Measurements from ENCODE around the gene MPV17L2. TPM values are rescaled to one million over a fixed set of nuclear protein-coding genes. Genes with fewer than 3 reads are reported as not detected.
A peak's percentile ranks its signal among the peaks of the same experiment; 100 is the strongest.
"Not testable (repeated sequence)": the region's sequence is repeated elsewhere in the genome, so short reads cannot be mapped to it uniquely, and the experiment has no call there.

MPV17L2 gene
- polyA plus RNA-seq, 4 donors = 6.0 to 25.9 (median 17.2) TPM

GRCh38 chr19:18208098-18208951, 15.3 kb downstream of the MPV17L2 start:
- H3K27ac ChIP-seq (ENCODE audit: low read depth in 1 of 3, low read length in 2 of 3) = no peak overlapping the region
- H3K4me1 ChIP-seq (ENCODE audit: control insufficient read depth in 3 of 3, insufficient read depth in 2 of 3, low read depth in 1 of 3, low read length in 2 of 3) = peaks cover 0 to 13% (median 4%) of the 10 kb centered on the region in 3 donors
- no peak overlapping the region for H3K4me3 ChIP-seq (ENCODE audit: low read depth in 1 of 3, low read length in 3 of 3)
- no peaks in the 10 kb centered on the region for H3K9me3 ChIP-seq (ENCODE audit: control insufficient read depth in 2 of 2, insufficient read depth in 1 of 2, low read depth in 1 of 2, low read length in 1 of 2)
- DNase-seq (peak; percentile 23 to 43), FAIRE-seq (no peak)
- peaks cover 0 to 13% (median 0%) of the 10 kb centered on the region in 3 donors for H3K27me3 ChIP-seq (ENCODE audit: control insufficient read depth in 3 of 3, insufficient read depth in 3 of 3, low read length in 3 of 3)
- 13 to 17% (median 16%) methylated on average over 32 of the region's 32 CpGs for WGBS, 3 donors
- H3K36me3 ChIP-seq (ENCODE audit: control insufficient read depth in 3 of 3, insufficient read depth in 2 of 3, low read depth in 1 of 3, low read length in 3 of 3) = no peaks in the 10 kb centered on the region

GRCh38 chr19:18209912-18210311, 16.9 kb downstream of the MPV17L2 start:
- H3K36me3 ChIP-seq (ENCODE audit: control insufficient read depth in 3 of 3, insufficient read depth in 2 of 3, low read depth in 1 of 3, low read length in 3 of 3); DNase-seq; H3K4me3 ChIP-seq (ENCODE audit: low read depth in 1 of 3, low read length in 3 of 3); H3K4me1 ChIP-seq (ENCODE audit: control insufficient read depth in 3 of 3, insufficient read depth in 2 of 3, low read depth in 1 of 3, low read length in 2 of 3); H3K9me3 ChIP-seq (ENCODE audit: control insufficient read depth in 2 of 2, insufficient read depth in 1 of 2, low read depth in 1 of 2, low read length in 1 of 2); H3K27ac ChIP-seq (ENCODE audit: low read depth in 1 of 3, low read length in 2 of 3); FAIRE-seq: not testable (repeated sequence)
- 79 to 85% (median 81%) methylated on average over 4 to 5 of the region's 5 CpGs for WGBS, 3 donors
- peaks cover 0 to 13% (median 0%) of the 10 kb centered on the region in 3 donors for H3K27me3 ChIP-seq (ENCODE audit: control insufficient read depth in 3 of 3, insufficient read depth in 3 of 3, low read length in 3 of 3)

- 81 to 87% (median 83%) methylated on average over 14 of the region's 14 CpGs for WGBS, 3 donors
- Histone ChIP-seq H3K36me3 (ENCODE audit: control insufficient read depth in 3 of 3, insufficient read depth in 2 of 3, low read depth in 1 of 3, low read length in 3 of 3) (no peaks in the 10 kb centered on the region), H3K27me3 (ENCODE audit: control insufficient read depth in 3 of 3, insufficient read depth in 3 of 3, low read length in 3 of 3) (peaks cover 0 to 13% (median 0%) of the 10 kb centered on the region in 3 donors), H3K27ac (ENCODE audit: low read depth in 1 of 3, low read length in 2 of 3) (no peak overlapping the region), H3K4me1 (ENCODE audit: control insufficient read depth in 3 of 3, insufficient read depth in 2 of 3, low read depth in 1 of 3, low read length in 2 of 3) (no peaks in the 10 kb centered on the region), H3K4me3 (ENCODE audit: low read depth in 1 of 3, low read length in 3 of 3) (no peak overlapping the region), H3K9me3 (ENCODE audit: control insufficient read depth in 2 of 2, insufficient read depth in 1 of 2, low read depth in 1 of 2, low read length in 1 of 2) (no peaks in the 10 kb centered on the region)
- no peak for DNase-seq
- no peak for FAIRE-seq
Measured at GRCh38 chr19:18211683-18212082, 18.7 kb downstream of the MPV17L2 start.

GRCh38 chr19:18214779-18215433, 21.9 kb downstream of the MPV17L2 start:
- Histone ChIP-seq H3K27me3 (ENCODE audit: control insufficient read depth in 3 of 3, insufficient read depth in 3 of 3, low read length in 3 of 3) (peaks cover 0 to 9% (median 0%) of the 10 kb centered on the region in 3 donors), H3K36me3 (ENCODE audit: control insufficient read depth in 3 of 3, insufficient read depth in 2 of 3, low read depth in 1 of 3, low read length in 3 of 3) (no peaks in the 10 kb centered on the region), H3K4me1 (ENCODE audit: control insufficient read depth in 3 of 3, insufficient read depth in 2 of 3, low read depth in 1 of 3, low read length in 2 of 3) (no peaks in the 10 kb centered on the region), H3K4me3 (ENCODE audit: low read depth in 1 of 3, low read length in 3 of 3) (no peak overlapping the region), H3K27ac (ENCODE audit: low read depth in 1 of 3, low read length in 2 of 3) (no peak overlapping the region), H3K9me3 (ENCODE audit: control insufficient read depth in 2 of 2, insufficient read depth in 1 of 2, low read depth in 1 of 2, low read length in 1 of 2) (peaks cover 0 to 3% of the 10 kb centered on the region in 2 donors)
- no peak for FAIRE-seq
- WGBS, 3 donors = 46 to 67% (median 53%) methylated on average over 7 of the region's 7 CpGs
- DNase-seq = no peak

- WGBS, 3 donors = 95 to 97% (median 96%) methylated on average over 8 of the region's 8 CpGs
Measured at GRCh38 chr19:18216789-18217188, 23.8 kb downstream of the MPV17L2 start.

GRCh38 chr19:18218159-18218558, 25.1 kb downstream of the MPV17L2 start:
- peaks cover 0 to 5% (median 0%) of the 10 kb centered on the region in 3 donors for H3K4me1 ChIP-seq (ENCODE audit: control insufficient read depth in 3 of 3, insufficient read depth in 2 of 3, low read depth in 1 of 3, low read length in 2 of 3)
- DNase-seq = no peak
- no peaks in the 10 kb centered on the region for H3K36me3 ChIP-seq (ENCODE audit: control insufficient read depth in 3 of 3, insufficient read depth in 2 of 3, low read depth in 1 of 3, low read length in 3 of 3)
- FAIRE-seq = no peak
- no peak overlapping the region for H3K27ac ChIP-seq (ENCODE audit: low read depth in 1 of 3, low read length in 2 of 3)
- peaks cover 2 to 11% (median 4%) of the 10 kb centered on the region in 3 donors for H3K27me3 ChIP-seq (ENCODE audit: control insufficient read depth in 3 of 3, insufficient read depth in 3 of 3, low read length in 3 of 3)
- WGBS, 3 donors = 70 to 83% (median 79%) methylated on average over 17 of the region's 17 CpGs
- H3K9me3 ChIP-seq (ENCODE audit: control insufficient read depth in 2 of 2, insufficient read depth in 1 of 2, low read depth in 1 of 2, low read length in 1 of 2) = peaks cover 0 to 6% of the 10 kb centered on the region in 2 donors
- H3K4me3 ChIP-seq (ENCODE audit: low read depth in 1 of 3, low read length in 3 of 3) = no peak overlapping the region

More at GRCh38 chr19:18216789-18217188, 23.8 kb downstream of the MPV17L2 start:
- Histone ChIP-seq H3K4me3 (ENCODE audit: low read depth in 1 of 3, low read length in 3 of 3) (no peak overlapping the region), H3K27me3 (ENCODE audit: control insufficient read depth in 3 of 3, insufficient read depth in 3 of 3, low read length in 3 of 3) (peaks cover 0 to 11% (median 2%) of the 10 kb centered on the region in 3 donors), H3K4me1 (ENCODE audit: control insufficient read depth in 3 of 3, insufficient read depth in 2 of 3, low read depth in 1 of 3, low read length in 2 of 3) (peaks cover 0 to 5% (median 0%) of the 10 kb centered on the region in 3 donors), H3K27ac (ENCODE audit: low read depth in 1 of 3, low read length in 2 of 3) (no peak overlapping the region), H3K9me3 (ENCODE audit: control insufficient read depth in 2 of 2, insufficient read depth in 1 of 2, low read depth in 1 of 2, low read length in 1 of 2) (peaks cover 0 to 6% of the 10 kb centered on the region in 2 donors), H3K36me3 (ENCODE audit: control insufficient read depth in 3 of 3, insufficient read depth in 2 of 3, low read depth in 1 of 3, low read length in 3 of 3) (no peaks in the 10 kb centered on the region)
- DNase-seq (no peak), FAIRE-seq (no peak)

GRCh38 chr19:18218600-18218999, 25.6 kb downstream of the MPV17L2 start:
- no peaks in the 10 kb centered on the region for H3K36me3 ChIP-seq (ENCODE audit: control insufficient read depth in 3 of 3, insufficient read depth in 2 of 3, low read depth in 1 of 3, low read length in 3 of 3)
- H3K27me3 ChIP-seq (ENCODE audit: control insufficient read depth in 3 of 3, insufficient read depth in 3 of 3, low read length in 3 of 3) = peaks cover 2 to 12% (median 4%) of the 10 kb centered on the region in 3 donors
- peaks cover 0 to 5% (median 0%) of the 10 kb centered on the region in 3 donors for H3K4me1 ChIP-seq (ENCODE audit: control insufficient read depth in 3 of 3, insufficient read depth in 2 of 3, low read depth in 1 of 3, low read length in 2 of 3)
- 80 to 87% (median 84%) methylated on average over 3 of the region's 3 CpGs for WGBS, 3 donors
- H3K4me3 ChIP-seq (ENCODE audit: low read depth in 1 of 3, low read length in 3 of 3) = no peak overlapping the region
- no peak for DNase-seq
- H3K27ac ChIP-seq (ENCODE audit: low read depth in 1 of 3, low read length in 2 of 3) = no peak overlapping the region
- H3K9me3 ChIP-seq (ENCODE audit: control insufficient read depth in 2 of 2, insufficient read depth in 1 of 2, low read depth in 1 of 2, low read length in 1 of 2) = peaks cover 0 to 6% of the 10 kb centered on the region in 2 donors
- no peak for FAIRE-seq

- no peak overlapping the region for H3K4me3 ChIP-seq (ENCODE audit: low read depth in 1 of 3, low read length in 3 of 3)
- no peak for FAIRE-seq
- 47 to 67% (median 63%) methylated on average over 28 of the region's 28 CpGs for WGBS, 3 donors
- no peak overlapping the region for H3K27ac ChIP-seq (ENCODE audit: low read depth in 1 of 3, low read length in 2 of 3)
- peaks cover 0 to 6% of the 10 kb centered on the region in 2 donors for H3K9me3 ChIP-seq (ENCODE audit: control insufficient read depth in 2 of 2, insufficient read depth in 1 of 2, low read depth in 1 of 2, low read length in 1 of 2)
- peaks cover 0 to 15% (median 4%) of the 10 kb centered on the region in 3 donors for H3K4me1 ChIP-seq (ENCODE audit: control insufficient read depth in 3 of 3, insufficient read depth in 2 of 3, low read depth in 1 of 3, low read length in 2 of 3)
- DNase-seq = no peak
- peaks cover 4 to 22% (median 4%) of the 10 kb centered on the region in 3 donors for H3K27me3 ChIP-seq (ENCODE audit: control insufficient read depth in 3 of 3, insufficient read depth in 3 of 3, low read length in 3 of 3)
- H3K36me3 ChIP-seq (ENCODE audit: control insufficient read depth in 3 of 3, insufficient read depth in 2 of 3, low read depth in 1 of 3, low read length in 3 of 3) = no peaks in the 10 kb centered on the region
Measured at GRCh38 chr19:18219911-18220631, 27.1 kb downstream of the MPV17L2 start.

All from small intestine (tissue), 7 donors.